Measurements from ENCODE around the gene POU2F3. TPM values are rescaled to one million over a fixed set of nuclear protein-coding genes. Genes with fewer than 3 reads are reported as not detected.

POU2F3 gene
- total RNA-seq, 1 experiment from 2014 or later, result not detected

GRCh38 chr11:120261931-120262330 is 22.0 kb downstream of the POU2F3 start:
- no peak overlapping the region for H3K4me3 ChIP-seq (ENCODE audit: low read depth in 2 of 2, low read length in 2 of 2)
- H3K4me1 ChIP-seq (ENCODE audit: control insufficient read depth, insufficient read depth, low read length), result no peaks in the 10 kb centered on the region
- H3K36me3 ChIP-seq (ENCODE audit: control insufficient read depth, insufficient read depth, low read length), result no peaks in the 10 kb centered on the region
- ATAC-seq (no peak), DNase-seq (ENCODE audit: low read depth, low spot score) (no peak)
- in situ Hi-C loops (cut with HindIII; ENCODE audit: low pct_unique_long_range_greater_than_20kb, low sequenced_read_pairs), result no loop called here
- intact Hi-C loops (cut with micrococcal nuclease; ENCODE audit: unreplicated experiment), result loop anchor here (10.0 kb wide), 1 partner anchor 963 kb away; no protein-coding TSS in a partner anchor
- H3K9me3 ChIP-seq (ENCODE audit: control insufficient read depth, insufficient read depth, low read depth, low read length), result no peaks in the 10 kb centered on the region
- ChIA-PET CTCF (no interaction called here), POLR2A (no interaction called here)
- BruUV-seq (replicated peaks), result no TSS peak
- TF ChIP-seq POLR2AphosphoS5 (IDR thresholded peaks at IDR 0.05; ENCODE audit: low read depth, low read length), result no peak
- peaks cover 39% of the 10 kb centered on the region for H3K27me3 ChIP-seq (ENCODE audit: control insufficient read depth, insufficient read depth, low read length)
- H3K27ac ChIP-seq (ENCODE audit: low read length), result no peak overlapping the region

GRCh38 chr11:120267319-120267718 is 27.4 kb downstream of the POU2F3 start:
- ATAC-seq (no peak), DNase-seq (ENCODE audit: low read depth, low spot score) (no peak)
- no peaks in the 10 kb centered on the region for H3K4me1 ChIP-seq (ENCODE audit: control insufficient read depth, insufficient read depth, low read length)
- ChIA-PET POLR2A (no interaction called here), CTCF (no interaction called here)
- peaks cover 23% of the 10 kb centered on the region for H3K27me3 ChIP-seq (ENCODE audit: control insufficient read depth, insufficient read depth, low read length)
- in situ Hi-C loops (cut with HindIII; ENCODE audit: low pct_unique_long_range_greater_than_20kb, low sequenced_read_pairs) (no loop called here), intact Hi-C loops (cut with micrococcal nuclease; ENCODE audit: unreplicated experiment) (loop anchor here (10.0 kb wide), 1 partner anchor 957 kb away; no protein-coding TSS in a partner anchor)
- no TSS peak for BruUV-seq (replicated peaks)
- H3K9me3 ChIP-seq (ENCODE audit: control insufficient read depth, insufficient read depth, low read depth, low read length), result no peaks in the 10 kb centered on the region
- TF ChIP-seq TCF7L2 (IDR thresholded peaks at IDR 0.05; ENCODE audit: low read depth, low read length) (no peak), SIN3A (IDR thresholded peaks at IDR 0.05; ENCODE audit: borderline replicate concordance, insufficient read depth, low read depth, low read length) (no peak), CTCF (IDR thresholded peaks at IDR 0.05) (no peak), REST (IDR thresholded peaks at IDR 0.05; ENCODE audit: insufficient read depth in 1 of 2, low read depth in 2 of 2, low read length in 1 of 2) (no peak), POLR2AphosphoS5 (IDR thresholded peaks at IDR 0.05; ENCODE audit: low read depth, low read length) (no peak)
- H3K4me3 ChIP-seq (ENCODE audit: low read depth in 2 of 2, low read length in 2 of 2), result no peak overlapping the region
- H3K27ac ChIP-seq (ENCODE audit: low read length), result no peak overlapping the region
- H3K36me3 ChIP-seq (ENCODE audit: control insufficient read depth, insufficient read depth, low read length), result no peaks in the 10 kb centered on the region

GRCh38 chr11:120268686-120269085 is 28.7 kb downstream of the POU2F3 start:
- POLR2A ChIA-PET, result no interaction called here
- H3K27ac ChIP-seq (ENCODE audit: low read length), result no peak overlapping the region
- ATAC-seq (no peak), DNase-seq (ENCODE audit: low read depth, low spot score) (no peak)
- in situ Hi-C loops (cut with HindIII; ENCODE audit: low pct_unique_long_range_greater_than_20kb, low sequenced_read_pairs) (no loop called here), intact Hi-C loops (cut with micrococcal nuclease; ENCODE audit: unreplicated experiment) (loop anchor here (10.0 kb wide), 1 partner anchor 956 kb away; no protein-coding TSS in a partner anchor)
- no peaks in the 10 kb centered on the region for H3K9me3 ChIP-seq (ENCODE audit: control insufficient read depth, insufficient read depth, low read depth, low read length)
- no peaks in the 10 kb centered on the region for H3K4me1 ChIP-seq (ENCODE audit: control insufficient read depth, insufficient read depth, low read length)
- H3K36me3 ChIP-seq (ENCODE audit: control insufficient read depth, insufficient read depth, low read length), result no peaks in the 10 kb centered on the region
- peaks cover 23% of the 10 kb centered on the region for H3K27me3 ChIP-seq (ENCODE audit: control insufficient read depth, insufficient read depth, low read length)
- no peak overlapping the region for H3K4me3 ChIP-seq (ENCODE audit: low read depth in 2 of 2, low read length in 2 of 2)
- BruUV-seq (replicated peaks), result no TSS peak
- TF ChIP-seq TCF7L2 (IDR thresholded peaks at IDR 0.05; ENCODE audit: low read depth, low read length) (no peak), REST (IDR thresholded peaks at IDR 0.05; ENCODE audit: insufficient read depth in 1 of 2, low read depth in 2 of 2, low read length in 1 of 2) (no peak)
- CTCF ChIA-PET, result no interaction called here
